IMR-90 (cell line): Measurements from ENCODE around the gene CYFIP1.

Experiments
- BHLHE40 ChIP-seq: fragments of 150-350 bp; IDR thresholded peaks from 2 replicates; pipeline ENCODE4 v1.6.1; 2016; ENCODE audit warnings: mild to moderate bottlenecking, low read depth, low read length
- CEBPB ChIP-seq: IDR thresholded peaks from 2 replicates; pipeline ENCODE4 v1.6.1; 2012; ENCODE audit warnings: low read depth, low read length, improper control_type of control experiment
- CHD1 ChIP-seq: IDR thresholded peaks from 2 replicates; pipeline ENCODE4 v1.6.1; 2012; ENCODE audit warnings: low read depth, low read length, improper control_type of control experiment
- CTCF ChIP-seq: conservative IDR thresholded peaks from 2 replicates; pipeline ENCODE4 v1.5.1; 2012; ENCODE audit warnings: mild to moderate bottlenecking, low read depth, low read length, improper control_type of control experiment
- MXI1 ChIP-seq: IDR thresholded peaks from 2 replicates; pipeline ENCODE4 v1.6.1; 2012; ENCODE audit warnings: low read depth, mild to moderate bottlenecking, low read length, moderate library complexity, borderline replicate concordance
- POLR2A ChIP-seq: IDR thresholded peaks from 2 replicates; pipeline ENCODE4 v1.6.1; 2012; ENCODE audit warnings: mild to moderate bottlenecking, low read depth, low read length
- RAD21 ChIP-seq: IDR thresholded peaks from 2 replicates; pipeline ENCODE4 v1.6.1; 2012; ENCODE audit warnings: low read length, improper control_type of control experiment
- RCOR1 ChIP-seq: IDR thresholded peaks from 2 replicates; pipeline ENCODE4 v1.6.1; 2012; ENCODE audit warnings: mild to moderate bottlenecking, low read length, improper control_type of control experiment; ENCODE audit not compliant: insufficient replicate concordance
- RFX5 ChIP-seq: IDR thresholded peaks from 2 replicates; pipeline ENCODE4 v1.8.0; 2012; ENCODE audit warnings: low read depth, mild to moderate bottlenecking, low read length, moderate library complexity
- SMC3 ChIP-seq: fragments of 150-350 bp; IDR thresholded peaks from 2 replicates; pipeline ENCODE4 v1.6.1; 2016; ENCODE audit warnings: low read depth, mild to moderate bottlenecking, antibody characterized with exemption, low read length, moderate library complexity
- USF2 ChIP-seq: fragments of 150-350 bp; IDR thresholded peaks from 2 replicates; pipeline ENCODE4 v1.6.1; 2017; ENCODE audit warnings: mild to moderate bottlenecking, antibody characterized with exemption, low read length, low read depth

GRCh38 chr15:22845289-22845900 lies 134.8 kb downstream of the CYFIP1 start:
- TF ChIP-seq POLR2A, result no peak
- TF ChIP-seq RAD21, result no peak
- TF ChIP-seq CTCF, result no peak
- TF ChIP-seq MXI1, result no peak
- TF ChIP-seq RCOR1, result no peak
- no peak for TF ChIP-seq CHD1
- TF ChIP-seq USF2, result no peak
- TF ChIP-seq CEBPB, result no peak
- TF ChIP-seq RFX5, result no peak
- TF ChIP-seq SMC3, result no peak
- no peak for TF ChIP-seq BHLHE40
